ENCODE measurements around the gene OASL.

- TF ChIP-seq CTCF (IDR thresholded peaks at IDR 0.05) (no peak), POLR2AphosphoS5 (IDR thresholded peaks at IDR 0.05) (no peak)
Observed at GRCh38 chr12:120988234-120988633, 50.8 kb downstream of the OASL start.

Data from upper lobe of left lung (tissue), 4 donors.